Activated CD4-positive, alpha-beta memory T cell treated with anti-CD3 and anti-CD28 coated beads for 36 hours (primary cell): ENCODE data around the gene SLC16A14. TPM values are rescaled to one million over a fixed set of nuclear protein-coding genes. Genes with fewer than 3 reads are reported as not detected.

ENCODE experiments used
- CTCF ChIA-PET: fragments of 350-600 bp; sonication (Branson Sonifier 250); formaldehyde crosslinking; loops from one replicate; lab custom pipeline; 2021; ENCODE audit warnings: antibody characterized with exemption, inconsistent platforms; lab: Charles Lee
- POLR2A ChIA-PET: fragments of 350-600 bp; sonication (Branson Sonifier 250); formaldehyde crosslinking; loops from one replicate; lab custom pipeline; 2021; ENCODE audit warnings: antibody characterized with exemption; lab: Charles Lee
- DNase-seq: peaks from one replicate; pipeline ENCODE4 v3.0.0-alpha.2; 2020
- H3K27ac Mint-ChIP-seq: one replicate; pipeline ENCODE4 v1.8.0; 2021; ENCODE audit warnings: mixed read lengths
- H3K27me3 Mint-ChIP-seq: one replicate; pipeline ENCODE4 v1.8.0; 2021; ENCODE audit warnings: mixed read lengths
- H3K36me3 Mint-ChIP-seq: one replicate; pipeline ENCODE4 v1.8.0; 2021; ENCODE audit warnings: mixed read lengths
- H3K4me1 Mint-ChIP-seq: one replicate; pipeline ENCODE4 v1.8.0; 2021; ENCODE audit warnings: low read depth, mixed read lengths
- H3K4me3 Mint-ChIP-seq: one replicate; pipeline ENCODE4 v1.8.0; 2021; ENCODE audit warnings: mild to moderate bottlenecking, mixed read lengths
- H3K9me3 Mint-ChIP-seq: one replicate; pipeline ENCODE4 v1.8.0; 2021; ENCODE audit warnings: mixed read lengths
- intact Hi-C: fragments of 100-400 bp; cut with micrococcal nuclease; formaldehyde crosslinking; loops from one replicate; pipeline ENCODE4 v1.15.1; 2023
- total RNA-seq, 2 experiments: library from RNA; stranded (reverse); gene quantifications; one replicate each; pipeline ENCODE4 v1.2.3, GENCODE V29; 2021

Gene SLC16A14
- total RNA-seq, 2 experiments from 2014 or later, result 1.1 to 1.2 TPM

- no peak overlapping the region for H3K4me3 Mint-ChIP-seq
- no peak for DNase-seq
- intact Hi-C loops, result no loop called here
- H3K27me3 Mint-ChIP-seq, result no peaks in the 10 kb centered on the region
- no peaks in the 10 kb centered on the region for H3K4me1 Mint-ChIP-seq
- ChIA-PET CTCF (interaction anchor here (1.3 to 1.8 kb wide), 2 partner anchors 9 to 44 kb away, joined by 3 to 7 read pairs; no protein-coding TSS in a partner anchor), POLR2A (no interaction called here)
- H3K9me3 Mint-ChIP-seq, result no peaks in the 10 kb centered on the region
- H3K27ac Mint-ChIP-seq, result no peak overlapping the region
- H3K36me3 Mint-ChIP-seq, result no peaks in the 10 kb centered on the region
These were observed 45.4 kb downstream of the SLC16A14 start for GRCh38 chr2:230023313-230023712.

- ChIA-PET POLR2A (no interaction called here), CTCF (interaction anchor here (1.3 kb wide), 1 partner anchor 11 kb away, joined by 4 read pairs; no protein-coding TSS in a partner anchor)
- H3K27me3 Mint-ChIP-seq, result no peaks in the 10 kb centered on the region
- no peak overlapping the region for H3K27ac Mint-ChIP-seq
- H3K9me3 Mint-ChIP-seq, result no peaks in the 10 kb centered on the region
- H3K4me3 Mint-ChIP-seq, result no peak overlapping the region
- intact Hi-C loops, result no loop called here
- no peak for DNase-seq
- no peaks in the 10 kb centered on the region for H3K4me1 Mint-ChIP-seq
- H3K36me3 Mint-ChIP-seq, result peaks cover 3% of the 10 kb centered on the region
These were observed 49.0 kb downstream of the SLC16A14 start for GRCh38 chr2:230019742-230020141.

GRCh38 chr2:230018153-230018552, 50.6 kb downstream of the SLC16A14 start:
- Mint-ChIP-seq H3K4me3 (no peak overlapping the region), H3K9me3 (no peaks in the 10 kb centered on the region), H3K4me1 (no peaks in the 10 kb centered on the region), H3K27ac (no peak overlapping the region), H3K36me3 (peaks cover 3% of the 10 kb centered on the region), H3K27me3 (no peaks in the 10 kb centered on the region)
- ChIA-PET POLR2A (no interaction called here), CTCF (interaction anchor here (1.1 to 1.7 kb wide), 2 partner anchors 10 to 49 kb away, joined by 3 to 8 read pairs; no protein-coding TSS in a partner anchor)
- intact Hi-C loops, result no loop called here
- DNase-seq, result no peak

DNA sequence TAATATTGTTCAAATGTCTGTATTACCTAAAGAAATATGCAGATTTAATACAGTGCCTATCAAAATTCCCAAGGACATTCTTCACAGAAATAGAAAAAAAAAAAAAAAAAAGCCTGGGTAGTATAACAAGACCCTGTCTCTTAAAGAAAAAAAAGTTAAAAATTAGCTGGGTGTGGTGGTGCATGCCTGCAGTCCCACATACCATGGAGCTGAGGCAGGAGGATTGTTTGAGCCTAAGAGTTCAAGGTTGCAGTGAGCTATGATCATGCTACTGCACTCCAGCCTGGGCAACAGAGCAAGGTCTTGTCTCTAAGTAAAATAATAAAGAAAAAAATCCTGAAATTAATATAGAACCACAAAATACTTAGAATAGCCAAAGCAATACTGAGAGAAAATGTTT, 51.9 kb downstream of the SLC16A14 start:
- intact Hi-C loops, result no loop called here

DNA sequence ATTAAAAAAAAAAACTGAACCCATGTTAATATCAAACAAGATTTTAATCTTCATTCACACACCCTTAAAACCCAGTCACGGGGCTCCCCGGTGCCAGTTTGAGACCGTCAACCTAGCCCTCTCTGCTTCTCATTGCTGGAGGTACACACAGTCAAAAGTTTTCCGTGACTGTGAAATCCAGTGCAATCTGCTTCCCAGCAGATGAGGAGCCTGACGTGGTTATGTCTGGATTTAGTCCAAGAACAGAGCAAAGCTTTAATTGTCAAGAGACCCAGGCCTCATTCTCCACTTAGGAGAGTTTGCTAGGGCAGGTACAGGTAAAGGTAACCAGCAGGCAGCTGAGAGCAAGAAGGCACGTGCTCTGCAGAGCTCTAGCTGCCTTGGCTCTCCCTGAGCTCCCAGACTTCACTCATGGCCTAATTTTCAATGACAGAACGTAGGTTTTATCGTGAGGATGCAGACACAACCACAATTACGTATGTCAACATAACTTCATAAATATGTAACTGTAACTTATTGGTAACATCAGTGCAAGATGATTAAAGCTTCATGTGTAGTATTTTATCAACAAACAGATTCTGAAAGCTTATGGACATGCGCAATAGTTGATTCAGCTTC, 56.3 kb downstream of the SLC16A14 start:
- Mint-ChIP-seq H3K4me1 (peaks cover 5% of the 10 kb centered on the region), H3K4me3 (no peak overlapping the region), H3K36me3 (peaks cover 3% of the 10 kb centered on the region), H3K9me3 (no peaks in the 10 kb centered on the region), H3K27ac (no peak overlapping the region), H3K27me3 (no peaks in the 10 kb centered on the region)
- CTCF ChIA-PET, result interaction anchor here (0.9 to 2.8 kb wide), 4 partner anchors 8 to 148 kb away, joined by 3 to 14 read pairs (median 4); no protein-coding TSS in a partner anchor
- DNase-seq, result no peak
- intact Hi-C loops, result no loop called here
- POLR2A ChIA-PET, result no interaction called here

More for the DNA sequence above, 51.9 kb downstream of the SLC16A14 start:
- CTCF ChIA-PET, result interaction anchor here (1.1 to 1.7 kb wide), 3 partner anchors 9 to 237 kb away, joined by 3 to 8 read pairs (median 3); no protein-coding TSS in a partner anchor
- H3K36me3 Mint-ChIP-seq, result peaks cover 3% of the 10 kb centered on the region
- DNase-seq, result no peak
- POLR2A ChIA-PET, result no interaction called here
- no peaks in the 10 kb centered on the region for H3K4me1 Mint-ChIP-seq
- no peaks in the 10 kb centered on the region for H3K9me3 Mint-ChIP-seq
- H3K27me3 Mint-ChIP-seq, result no peaks in the 10 kb centered on the region
- H3K4me3 Mint-ChIP-seq, result no peak overlapping the region
- no peak overlapping the region for H3K27ac Mint-ChIP-seq

GRCh38 chr2:230011617-230012016, 57.1 kb downstream of the SLC16A14 start:
- H3K9me3 Mint-ChIP-seq, result no peaks in the 10 kb centered on the region
- no peaks in the 10 kb centered on the region for H3K27me3 Mint-ChIP-seq
- DNase-seq, result no peak
- intact Hi-C loops, result no loop called here
- H3K4me3 Mint-ChIP-seq, result no peak overlapping the region
- POLR2A ChIA-PET, result no interaction called here
- CTCF ChIA-PET, result interaction anchor here (2.8 kb wide), 1 partner anchor 148 kb away, joined by 14 read pairs; no protein-coding TSS in a partner anchor
- H3K36me3 Mint-ChIP-seq, result peaks cover 3% of the 10 kb centered on the region
- H3K4me1 Mint-ChIP-seq, result peaks cover 5% of the 10 kb centered on the region
- H3K27ac Mint-ChIP-seq, result no peak overlapping the region

DNA sequence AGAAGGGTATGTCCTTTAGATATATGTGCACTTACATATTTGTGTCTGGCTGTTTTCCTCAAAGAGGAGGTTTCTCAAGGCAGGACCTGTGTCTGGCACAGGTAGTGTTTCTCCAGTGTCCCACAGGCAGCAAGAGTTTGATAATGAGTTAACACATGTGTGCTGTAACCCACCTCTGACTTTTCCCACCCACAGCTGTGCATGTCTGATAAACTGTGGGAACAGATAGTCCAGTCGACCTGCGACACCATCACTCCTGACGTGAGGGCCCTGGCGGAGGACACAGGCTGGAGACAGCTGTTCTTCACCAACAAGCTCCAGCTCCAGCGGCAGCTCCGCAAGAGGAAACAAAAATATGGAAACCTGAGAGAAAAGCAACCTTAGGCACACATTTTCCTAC, 58.2 kb downstream of the SLC16A14 start:
- DNase-seq, result no peak
- no peaks in the 10 kb centered on the region for H3K27me3 Mint-ChIP-seq
- H3K4me1 Mint-ChIP-seq, result peaks cover 5% of the 10 kb centered on the region
- no peak overlapping the region for H3K27ac Mint-ChIP-seq
- CTCF ChIA-PET, result interaction anchor here (2.8 kb wide), 1 partner anchor 150 kb away, joined by 14 read pairs; no protein-coding TSS in a partner anchor
- intact Hi-C loops, result no loop called here
- POLR2A ChIA-PET, result no interaction called here
- no peaks in the 10 kb centered on the region for H3K9me3 Mint-ChIP-seq
- H3K36me3 Mint-ChIP-seq, result no peaks in the 10 kb centered on the region
- H3K4me3 Mint-ChIP-seq, result no peak overlapping the region

DNA sequence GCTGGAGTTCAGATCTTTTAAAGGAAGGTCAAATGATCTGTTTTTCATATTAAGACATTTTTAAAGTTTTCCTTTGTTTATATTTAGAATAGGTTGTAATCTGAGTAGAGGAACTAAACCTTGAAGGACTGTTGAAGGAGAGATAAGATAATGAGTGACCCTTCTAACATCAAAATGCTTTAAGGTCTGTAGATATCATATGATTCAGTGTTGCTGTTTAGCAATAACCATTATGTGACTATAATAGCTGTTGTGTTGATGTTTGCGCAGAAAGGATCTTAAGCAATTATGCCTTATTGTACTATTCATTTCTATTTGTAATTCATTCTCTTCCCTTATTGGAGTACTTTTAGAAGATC, 60.0 kb downstream of the SLC16A14 start:
- Mint-ChIP-seq H3K9me3 (no peaks in the 10 kb centered on the region), H3K4me1 (peaks cover 5% of the 10 kb centered on the region), H3K4me3 (no peak overlapping the region), H3K27me3 (no peaks in the 10 kb centered on the region), H3K36me3 (no peaks in the 10 kb centered on the region), H3K27ac (no peak overlapping the region)
- CTCF ChIA-PET, result interaction anchor here (0.6 to 5.0 kb wide), 28 partner anchors 9 to 816 kb away, joined by 3 to 69 read pairs (median 3); partner anchors contain the start of gene SLC16A14
- no peak for DNase-seq
- intact Hi-C loops, result loop anchor here (1.0 to 5.0 kb wide), 5 partner anchors 59 to 789 kb away; no protein-coding TSS in a partner anchor
- POLR2A ChIA-PET, result no interaction called here

DNA sequence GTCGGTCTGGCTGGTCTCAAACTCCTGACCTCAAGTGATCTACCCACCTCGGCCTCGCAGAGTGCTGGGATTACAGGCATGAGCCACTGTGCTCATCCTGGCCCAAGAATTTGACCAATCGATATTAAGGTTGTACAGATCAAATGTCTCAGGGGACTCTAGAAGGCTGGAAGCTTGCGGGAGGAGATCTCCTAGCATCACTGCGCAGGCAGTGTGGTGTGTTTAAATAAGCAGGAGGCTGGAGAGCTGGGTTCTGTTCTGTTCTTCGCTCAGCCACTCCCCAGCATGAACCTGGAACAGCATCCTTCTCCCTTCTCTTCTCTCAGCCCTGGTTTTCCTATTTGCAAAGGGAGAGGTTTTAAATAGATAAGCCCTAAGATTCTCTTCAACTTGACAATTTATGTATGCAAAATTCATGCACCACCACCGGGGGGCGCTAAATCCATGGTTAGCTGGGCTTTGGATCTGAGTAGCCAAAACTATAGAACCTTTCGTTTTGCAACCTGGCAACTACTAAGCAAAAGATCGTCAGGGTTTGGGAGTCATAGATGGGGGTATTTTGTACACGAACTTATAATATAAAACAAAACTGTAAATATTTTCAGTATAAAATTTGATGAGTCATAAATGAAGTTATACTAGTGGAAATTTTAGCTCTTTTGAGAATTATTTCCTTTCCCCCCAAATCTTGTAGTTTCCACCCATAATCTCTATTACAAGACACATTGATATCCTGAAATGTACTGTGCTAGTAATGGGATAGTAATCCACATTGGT, 60.6 kb downstream of the SLC16A14 start:
- no peaks in the 10 kb centered on the region for H3K9me3 Mint-ChIP-seq
- H3K4me3 Mint-ChIP-seq, result no peak overlapping the region
- intact Hi-C loops, result loop anchor here (1.0 to 5.0 kb wide), 5 partner anchors 59 to 789 kb away; no protein-coding TSS in a partner anchor
- no peaks in the 10 kb centered on the region for H3K36me3 Mint-ChIP-seq
- DNase-seq, result peak; percentile 90
- no peak overlapping the region for H3K27ac Mint-ChIP-seq
- CTCF ChIA-PET, result interaction anchor here (0.6 to 5.0 kb wide), 29 partner anchors 9 to 816 kb away, joined by 3 to 69 read pairs (median 3); partner anchors contain the start of gene SLC16A14
- POLR2A ChIA-PET, result no interaction called here
- no peaks in the 10 kb centered on the region for H3K27me3 Mint-ChIP-seq
- H3K4me1 Mint-ChIP-seq, result peaks cover 5% of the 10 kb centered on the region

GRCh38 chr2:230000118-230000841, 68.4 kb downstream of the SLC16A14 start:
- intact Hi-C loops, result loop anchor here (2.0 kb wide), 1 partner anchor 69 kb away; the partner anchor contains the start of gene SLC16A14
- DNase-seq, result peak; percentile 43
- Mint-ChIP-seq H3K36me3 (no peaks in the 10 kb centered on the region), H3K4me3 (no peak overlapping the region), H3K9me3 (no peaks in the 10 kb centered on the region), H3K4me1 (peaks cover 7% of the 10 kb centered on the region), H3K27me3 (no peaks in the 10 kb centered on the region), H3K27ac (no peak overlapping the region)
- POLR2A ChIA-PET, result no interaction called here
- CTCF ChIA-PET, result interaction anchor here (1.1 kb wide), 1 partner anchor 162 kb away, joined by 3 read pairs; no protein-coding TSS in a partner anchor

- Mint-ChIP-seq H3K4me3 (no peak overlapping the region), H3K9me3 (no peaks in the 10 kb centered on the region), H3K36me3 (no peaks in the 10 kb centered on the region), H3K4me1 (peaks cover 7% of the 10 kb centered on the region), H3K27ac (no peak overlapping the region), H3K27me3 (no peaks in the 10 kb centered on the region)
- no peak for DNase-seq
- POLR2A ChIA-PET, result no interaction called here
- CTCF ChIA-PET, result interaction anchor here (0.9 kb wide), 1 partner anchor 11 kb away, joined by 3 read pairs; no protein-coding TSS in a partner anchor
- intact Hi-C loops, result no loop called here
These were observed 71.2 kb downstream of the SLC16A14 start for GRCh38 chr2:229997565-229997964.
